GM10266 (cell line): ENCODE data around the gene SBK1.

Experiments used
- DNase-seq: peaks from one replicate; pipeline ENCODE4 v3.0.0; 2012; ENCODE audit errors: extremely low spot score
- CTCF ChIP-seq: IDR thresholded peaks from 2 replicates; pipeline ENCODE4 v1.5.1; 2012; ENCODE audit warnings: mild to moderate bottlenecking, low read depth; ENCODE audit not compliant: control insufficient read depth, insufficient read depth; ENCODE audit errors: missing control alignments

Gene SBK1

DNA sequence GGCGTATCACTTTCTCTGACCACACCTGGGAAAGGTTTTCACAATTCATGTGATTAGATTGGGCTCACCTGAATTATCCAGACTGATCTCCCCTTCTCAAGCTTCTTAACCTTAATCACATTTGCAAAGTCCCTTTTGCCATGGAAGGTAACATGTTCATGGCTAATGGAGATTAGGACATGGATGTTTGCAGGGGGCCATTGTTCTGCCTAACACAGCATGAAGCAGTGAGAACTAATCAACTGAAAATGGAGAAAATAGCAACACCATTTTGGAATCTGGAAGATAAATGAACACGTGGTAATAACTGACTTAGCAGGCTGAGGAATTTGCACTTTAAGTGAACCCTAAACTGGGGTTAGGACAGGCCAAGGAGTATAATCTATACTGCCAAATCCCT is 25.0 kb upstream of the SBK1 start:
- no peak for TF ChIP-seq CTCF
- DNase-seq: no peak

GRCh38 chr16:28273511-28273910 is 18.8 kb upstream of the SBK1 start:
- no peak for TF ChIP-seq CTCF
- DNase-seq: no peak

GRCh38 chr16:28274676-28275075 is 17.6 kb upstream of the SBK1 start:
- no peak for DNase-seq
- no peak for TF ChIP-seq CTCF

DNA sequence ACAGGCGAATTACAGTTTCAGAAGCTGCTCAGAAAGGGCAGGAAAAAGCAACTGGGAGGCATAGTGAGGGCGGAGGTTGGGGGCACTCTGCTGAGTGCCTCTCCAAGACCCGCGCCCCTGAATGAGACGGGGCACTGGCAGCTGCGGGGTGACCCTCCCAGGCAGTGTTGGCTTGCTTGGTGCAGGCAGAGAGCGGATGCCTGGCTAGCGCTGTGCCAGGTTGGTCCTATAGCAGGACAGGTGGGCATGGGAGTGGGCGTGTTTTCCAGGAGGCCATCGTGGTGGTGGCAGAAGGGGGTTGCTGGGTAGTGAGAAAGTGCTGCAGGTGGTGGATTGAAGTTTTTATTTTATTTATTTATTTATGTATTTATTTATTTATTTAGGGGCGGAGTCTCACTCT is 16.0 kb upstream of the SBK1 start:
- TF ChIP-seq CTCF: no peak
- DNase-seq: no peak

DNA sequence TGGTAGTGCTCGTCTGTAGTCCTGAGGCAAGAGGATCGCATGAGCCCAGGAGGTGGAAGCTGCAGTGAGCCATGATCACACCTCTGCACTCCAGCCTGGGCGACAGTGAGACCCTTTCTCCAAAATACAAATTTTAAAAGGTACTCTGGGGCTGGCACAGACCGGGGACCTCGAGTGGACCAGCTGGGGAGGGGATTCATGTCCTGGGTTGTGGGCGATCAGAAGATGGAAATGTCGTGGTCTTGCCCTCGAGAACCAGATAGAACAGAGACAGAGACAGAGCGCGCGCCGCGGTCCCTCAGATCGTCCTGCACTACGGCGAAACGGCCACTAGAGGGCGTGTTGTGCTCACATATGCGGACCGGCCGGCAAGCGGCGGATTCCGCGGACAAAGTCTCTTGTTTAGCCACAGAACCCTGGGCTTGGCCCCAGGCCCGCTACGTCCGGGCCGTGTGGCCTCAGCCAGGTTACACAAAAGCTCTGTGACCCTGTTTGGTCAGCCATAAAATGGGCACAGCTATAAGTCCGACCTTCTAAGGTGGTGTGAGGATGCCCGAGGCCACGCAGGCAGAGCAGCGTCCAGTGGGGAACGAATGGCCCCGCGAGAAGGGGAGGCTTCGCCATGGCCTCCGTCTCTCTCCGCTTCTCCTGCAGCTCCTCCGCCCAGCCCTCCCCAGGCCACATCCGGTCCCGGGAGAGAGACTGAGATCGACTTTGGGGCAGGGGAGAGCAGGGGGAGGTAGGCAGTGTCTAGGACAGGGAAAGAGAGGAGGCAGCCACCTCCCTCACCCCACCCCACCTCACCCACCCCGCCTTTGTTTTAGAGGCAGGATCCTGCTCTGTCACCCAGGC is 14.6 kb upstream of the SBK1 start:
- peak; percentile 80 for DNase-seq
- peak; percentile 97 for TF ChIP-seq CTCF

GRCh38 chr16:28279006-28279405 is 13.3 kb upstream of the SBK1 start:
- no peak for TF ChIP-seq CTCF
- DNase-seq: no peak
